ENCODE results near the gene STN1.

The STN1 gene, protein sequence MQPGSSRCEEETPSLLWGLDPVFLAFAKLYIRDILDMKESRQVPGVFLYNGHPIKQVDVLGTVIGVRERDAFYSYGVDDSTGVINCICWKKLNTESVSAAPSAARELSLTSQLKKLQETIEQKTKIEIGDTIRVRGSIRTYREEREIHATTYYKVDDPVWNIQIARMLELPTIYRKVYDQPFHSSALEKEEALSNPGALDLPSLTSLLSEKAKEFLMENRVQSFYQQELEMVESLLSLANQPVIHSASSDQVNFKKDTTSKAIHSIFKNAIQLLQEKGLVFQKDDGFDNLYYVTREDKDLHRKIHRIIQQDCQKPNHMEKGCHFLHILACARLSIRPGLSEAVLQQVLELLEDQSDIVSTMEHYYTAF

DNA sequence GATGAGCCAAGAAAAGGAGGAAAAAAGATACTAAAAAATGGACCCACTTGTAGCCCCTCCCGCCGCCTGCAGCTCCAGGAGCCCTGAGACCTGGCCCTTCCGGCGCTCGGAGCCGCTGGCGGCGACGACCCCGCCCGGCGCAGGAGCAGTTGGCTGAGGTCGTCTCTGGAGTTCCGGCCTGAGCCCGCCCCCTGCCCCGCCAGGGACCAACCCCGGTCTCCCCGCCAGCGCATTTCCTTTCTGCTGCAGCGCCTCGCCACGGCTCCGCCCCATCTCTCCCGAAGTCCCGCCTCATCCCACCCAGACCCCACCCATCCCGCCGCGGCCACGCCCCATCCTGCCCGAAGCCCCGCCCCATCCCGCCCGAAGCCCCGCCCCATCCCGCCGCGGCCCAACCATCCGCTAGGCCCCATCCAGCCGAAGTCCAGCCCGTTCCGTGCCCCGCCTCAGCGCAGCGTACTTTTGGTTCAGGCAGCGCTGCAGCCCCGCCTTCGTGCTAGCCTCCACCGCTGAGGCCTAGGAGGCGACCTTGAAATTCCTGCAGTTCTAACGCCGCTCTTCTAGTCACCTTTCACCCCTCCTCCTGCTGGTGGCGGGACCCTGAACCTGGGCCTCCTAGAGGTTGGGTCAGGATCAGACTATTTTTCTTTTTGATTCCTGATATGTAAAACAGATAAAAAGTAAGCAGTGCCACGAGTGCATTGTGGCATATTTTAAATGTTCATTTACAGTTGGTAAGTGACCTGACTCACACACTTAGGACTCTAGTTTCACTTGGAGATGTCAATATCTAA, at the start of gene STN1:
TSS of gene STN1 (minus strand) at position 132 of the 794 bp plus-strand sequence. CDS start 590 bp downstream, outside the sequence.
- DNase-seq: peak; percentile 73

DNA sequence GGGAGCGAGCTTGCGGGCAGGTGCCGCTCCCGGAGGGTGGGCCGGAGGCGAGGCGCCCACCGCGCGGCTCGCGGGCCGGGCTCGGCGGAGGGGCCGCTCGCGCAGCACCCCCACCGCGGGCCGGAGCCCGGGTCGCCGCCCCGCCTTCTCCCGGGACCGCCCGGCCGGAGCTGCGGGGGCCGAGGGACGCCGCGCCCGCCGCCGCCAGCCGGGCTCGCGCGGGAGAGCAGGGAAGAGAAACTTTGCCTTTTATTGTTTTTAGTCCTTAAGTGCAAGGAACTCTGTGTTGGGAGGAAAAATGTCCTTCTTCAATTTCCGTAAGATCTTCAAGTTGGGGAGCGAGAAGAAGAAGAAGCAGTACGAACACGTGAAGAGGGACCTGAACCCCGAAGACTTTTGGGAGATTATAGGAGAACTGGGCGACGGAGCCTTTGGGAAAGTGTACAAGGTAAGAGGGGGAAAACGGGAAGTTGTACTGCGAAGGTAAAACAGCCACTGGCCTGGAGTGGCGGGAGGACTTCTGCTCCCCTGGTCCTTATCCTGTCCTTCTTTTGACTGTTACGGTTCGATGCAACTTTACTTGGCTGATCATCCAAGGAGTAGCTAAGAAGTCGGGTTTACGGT, 49.6 kb upstream of the STN1 start:
- DNase-seq: no peak

DNA sequence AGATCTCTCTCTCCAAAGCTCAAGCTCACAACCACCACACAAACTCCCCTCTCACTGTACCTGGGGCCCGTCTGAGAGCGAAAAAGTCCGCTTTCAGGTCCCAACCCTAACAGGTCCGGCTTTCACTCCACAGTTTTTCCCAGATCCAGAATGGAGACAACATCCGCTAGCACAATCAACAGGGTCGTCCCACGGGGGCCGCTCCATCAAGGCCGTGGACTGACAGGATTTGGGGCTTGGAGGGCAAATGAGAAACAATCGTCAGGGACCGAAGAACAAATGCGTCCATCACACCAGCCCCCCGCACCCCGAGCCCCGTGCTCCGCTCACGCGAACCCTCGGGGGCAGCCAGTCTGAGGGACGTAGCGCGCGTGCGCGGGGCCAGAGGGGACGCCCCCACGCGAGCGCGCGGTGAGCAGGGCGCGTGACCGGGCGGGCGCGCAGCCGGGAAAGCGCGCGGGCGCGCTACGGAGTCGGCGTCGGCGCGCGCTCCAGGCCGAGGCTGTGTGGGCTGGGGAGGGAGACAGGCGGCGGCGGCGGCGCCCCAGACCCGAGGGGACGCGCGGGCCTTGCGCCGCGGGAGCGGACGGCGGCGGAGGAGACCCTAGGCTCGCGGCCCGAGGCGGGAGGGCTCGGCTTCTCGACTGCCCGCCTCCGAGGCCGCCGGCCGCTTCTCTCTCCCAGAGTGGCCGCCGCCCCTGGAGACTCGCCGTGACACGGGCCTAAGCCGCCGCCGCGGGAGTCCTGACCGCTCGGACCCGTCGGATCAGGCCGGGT, 48.9 kb upstream of the STN1 start, which contains the start of gene SLK:
TSS of gene SLK (plus strand) at position 470 of the 777 bp plus-strand sequence. CDS start 606 bp downstream, outside the sequence.
- DNase-seq: peak; percentile 45

DNA sequence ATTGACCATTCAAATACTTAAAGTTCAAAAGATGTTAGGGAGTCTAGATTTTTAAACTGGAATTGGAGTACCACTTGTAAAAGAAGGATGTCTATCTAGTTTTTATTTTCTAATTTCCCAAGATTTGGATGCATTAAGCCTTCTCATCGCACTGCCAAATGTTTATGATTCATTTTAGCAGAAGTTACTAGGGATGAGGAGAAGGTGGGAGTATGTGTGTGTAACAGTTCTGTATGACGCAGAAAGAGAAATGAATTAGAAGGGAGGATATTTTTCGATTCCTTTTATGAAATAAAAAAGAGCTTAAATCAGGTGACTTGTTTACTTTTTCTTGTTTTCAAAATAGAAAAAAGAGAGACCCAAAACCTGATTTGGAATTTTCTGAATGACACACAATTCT, 42.1 kb upstream of the STN1 start:
- DNase-seq: no peak

DNA sequence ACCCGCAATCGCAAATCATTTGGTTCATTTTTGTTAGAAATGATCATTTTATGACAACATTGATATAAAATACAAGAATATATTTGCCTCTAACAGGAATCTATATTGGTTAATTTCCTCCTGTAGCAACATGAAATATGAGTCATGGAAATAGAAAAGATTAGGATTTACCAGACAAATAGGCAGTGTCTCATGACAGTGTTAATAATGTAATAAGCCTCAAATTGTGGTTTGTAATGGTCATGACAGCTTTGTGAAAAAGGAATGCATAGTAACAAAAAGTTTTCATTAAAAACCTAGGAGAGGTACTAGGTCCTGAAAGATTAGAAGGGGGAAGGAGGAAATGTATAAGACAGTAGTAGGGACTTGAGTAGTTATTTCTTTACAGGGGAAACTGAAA, 41.0 kb upstream of the STN1 start:
- DNase-seq: no peak

DNA sequence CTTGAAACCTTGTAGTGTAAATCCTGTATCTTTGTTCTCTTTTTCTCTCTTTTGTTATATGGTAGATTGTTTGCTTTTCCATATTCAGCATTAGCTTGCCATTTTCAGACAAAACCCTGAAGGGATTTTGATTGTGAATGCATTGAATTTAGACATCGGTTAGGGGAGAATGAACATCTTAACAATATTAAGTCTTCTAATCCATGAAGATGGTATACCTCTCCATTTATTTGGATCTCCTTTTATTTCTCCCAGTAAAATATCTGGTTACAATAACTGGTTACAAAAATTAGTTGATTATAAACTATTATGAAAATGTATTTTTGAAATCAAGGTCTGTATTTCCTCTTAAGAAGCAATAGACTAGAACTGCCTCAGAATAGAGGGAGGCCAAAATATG, 36.6 kb upstream of the STN1 start:
- DNase-seq: no peak

DNA sequence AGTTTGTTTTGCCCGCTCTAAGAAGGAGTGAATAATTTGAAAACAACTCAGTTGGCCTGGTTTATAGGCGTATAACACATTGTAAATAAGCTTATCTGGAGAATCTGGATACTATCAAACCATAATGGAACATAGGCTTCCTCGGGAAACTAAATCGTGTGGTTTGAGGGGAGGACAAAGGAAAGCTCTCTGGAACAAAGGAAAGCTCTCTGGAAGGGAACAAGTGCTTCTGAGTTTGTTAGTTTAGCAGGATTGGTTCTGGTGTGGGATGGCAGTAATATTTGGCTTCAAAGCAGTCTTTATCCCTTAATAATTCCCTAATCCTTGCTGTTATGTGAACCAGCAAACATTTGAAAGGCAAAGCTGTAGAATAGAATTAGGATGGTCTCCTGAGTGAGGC, 34.0 kb upstream of the STN1 start:
- no peak for DNase-seq

DNA sequence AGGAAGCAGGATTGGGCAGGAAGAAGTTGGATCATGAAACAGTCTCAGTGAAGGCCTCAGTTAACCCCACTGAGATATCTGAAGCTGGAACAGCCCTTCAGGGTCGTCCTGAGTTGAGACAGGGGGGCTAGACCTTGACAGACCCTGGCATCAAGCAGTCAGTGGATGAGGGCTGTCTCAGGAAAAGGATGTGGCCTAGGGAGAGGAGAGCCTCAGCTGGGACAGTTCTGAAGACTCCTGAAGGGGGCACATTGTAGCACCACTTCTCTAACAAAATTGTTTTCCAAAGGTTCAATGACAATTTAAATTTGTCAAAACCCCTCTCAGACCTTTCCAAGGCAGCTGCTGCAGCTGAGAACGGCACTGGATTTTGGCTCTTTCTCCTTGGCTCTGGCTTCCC, 33.2 kb upstream of the STN1 start:
- no peak for DNase-seq

DNA sequence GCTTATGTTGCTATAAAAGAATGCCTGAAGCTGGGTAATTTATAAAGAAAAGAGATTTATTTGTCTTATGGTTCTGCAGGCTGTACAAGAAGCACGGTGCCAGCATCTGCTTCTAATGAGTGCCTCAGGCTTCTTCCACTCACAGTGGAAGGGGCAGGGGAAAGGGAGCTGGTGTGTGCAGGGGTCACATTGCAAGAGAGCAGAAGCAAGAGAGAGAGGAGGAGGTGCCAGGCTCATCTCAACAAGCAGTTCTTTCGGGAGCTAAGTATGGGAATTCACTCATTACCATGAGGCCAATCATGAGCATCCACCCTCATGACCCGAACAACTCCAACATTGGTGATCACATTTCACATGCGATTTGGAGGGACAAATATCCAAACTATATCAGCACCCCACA, 31.7 kb upstream of the STN1 start:
- no peak for DNase-seq

DNA sequence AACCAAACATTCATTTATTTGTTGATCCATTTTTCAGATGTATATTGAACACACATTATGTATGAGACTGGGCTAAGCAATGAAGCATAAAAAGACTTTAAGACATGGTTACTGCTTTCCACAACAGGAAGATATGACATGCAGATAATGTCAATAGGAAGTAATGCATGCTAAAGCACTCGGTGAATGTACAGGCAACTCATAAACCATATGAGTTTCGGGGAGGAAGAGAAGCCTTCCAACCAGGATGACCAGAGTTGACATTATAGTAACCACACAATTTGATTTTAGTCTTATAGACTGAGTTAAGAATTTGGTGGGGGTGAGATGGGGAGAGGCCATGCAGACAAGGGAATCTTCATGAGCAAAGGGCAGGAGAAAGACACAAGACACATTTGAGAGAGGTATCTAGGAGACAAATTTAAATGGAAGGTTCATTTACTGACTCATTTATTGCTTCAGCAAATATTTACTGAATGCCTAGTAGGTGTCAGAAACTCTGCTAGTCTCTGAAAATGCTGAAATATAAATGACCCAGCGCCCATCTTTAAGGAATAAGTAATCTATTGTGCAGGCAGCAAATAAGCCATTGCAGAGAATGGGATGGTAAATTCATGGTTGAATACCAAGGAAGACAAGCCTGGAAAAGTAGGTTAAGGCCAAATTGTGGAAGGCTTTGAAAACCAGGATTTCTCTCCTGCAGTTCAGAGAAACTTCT, 30.0 kb upstream of the STN1 start:
- DNase-seq: no peak

DNA sequence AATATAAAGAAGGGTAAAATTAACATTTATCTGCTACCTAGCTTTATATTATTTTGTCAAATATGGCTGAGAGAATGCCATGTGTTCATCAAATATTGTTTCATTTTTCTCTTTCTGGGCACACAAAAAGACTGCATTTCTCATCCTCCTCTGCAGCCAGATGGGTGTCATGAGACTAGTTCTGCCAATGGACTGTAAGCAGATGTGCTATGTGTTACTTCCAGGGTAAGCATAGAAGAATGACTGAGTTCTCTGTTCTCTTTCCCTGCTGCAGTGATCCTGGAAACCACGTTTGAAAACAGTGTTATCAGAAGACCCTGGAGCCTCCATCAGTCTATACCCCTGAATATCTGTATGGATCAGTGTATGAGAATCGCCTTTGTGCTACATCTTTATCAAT, 24.9 kb upstream of the STN1 start:
- DNase-seq: no peak

DNA sequence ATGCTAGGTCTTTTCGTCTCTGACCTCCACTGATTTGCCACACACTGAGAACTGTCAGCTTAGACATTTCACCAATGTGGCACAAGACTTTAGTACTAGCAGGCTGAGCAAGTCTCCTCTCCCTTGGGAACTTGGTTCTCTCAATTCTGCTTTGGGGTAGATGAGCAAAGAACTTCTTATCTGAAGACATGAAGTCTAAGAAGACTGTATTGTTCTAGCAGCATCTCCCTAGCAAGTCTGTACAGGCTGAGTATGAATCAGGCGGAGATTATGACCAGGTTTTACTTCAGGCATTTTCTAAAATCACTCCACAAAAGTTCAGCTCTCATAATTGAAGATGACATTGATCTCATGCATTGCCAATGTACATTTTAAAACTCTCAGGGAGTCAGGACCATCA, 23.8 kb upstream of the STN1 start:
- DNase-seq: no peak

DNA sequence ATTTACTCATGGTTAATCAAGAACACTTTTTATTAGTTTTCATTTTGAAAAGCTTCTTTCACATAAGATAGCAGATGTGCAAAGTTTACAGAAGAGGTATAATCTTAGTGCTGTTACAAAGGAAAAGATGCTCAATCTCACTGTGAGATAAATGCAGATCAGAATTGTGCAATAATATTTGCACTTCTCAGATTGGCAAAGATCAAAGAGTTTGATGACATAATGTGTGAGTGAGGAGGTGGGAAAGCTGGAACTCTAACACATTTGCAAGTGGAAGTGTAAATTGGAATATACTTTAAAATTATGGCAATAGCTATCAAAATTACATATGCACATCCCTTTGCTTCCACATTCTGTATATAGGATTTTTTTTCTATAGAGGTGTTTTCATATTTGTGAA, 21.5 kb upstream of the STN1 start:
- no peak for DNase-seq

DNA sequence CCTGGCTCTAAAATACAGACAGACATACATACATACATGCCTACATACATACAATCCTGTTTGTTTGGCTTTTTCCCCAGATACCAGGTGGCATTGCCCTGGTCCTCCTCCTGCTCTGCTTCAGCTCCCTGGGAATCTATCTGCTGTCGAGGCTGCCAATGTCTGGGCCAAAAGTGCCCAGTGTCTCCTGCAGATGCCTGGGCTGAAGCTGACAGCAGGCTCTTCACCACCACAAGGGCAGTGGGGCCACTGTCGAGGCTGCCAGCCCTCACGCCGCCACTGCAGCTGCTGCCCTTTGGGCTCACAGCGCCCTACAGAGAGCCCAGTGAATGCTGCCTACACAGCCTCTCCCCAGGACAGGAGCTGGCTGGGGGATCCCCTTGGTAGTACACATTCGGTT, 18.0 kb upstream of the STN1 start:
- no peak for DNase-seq

DNA sequence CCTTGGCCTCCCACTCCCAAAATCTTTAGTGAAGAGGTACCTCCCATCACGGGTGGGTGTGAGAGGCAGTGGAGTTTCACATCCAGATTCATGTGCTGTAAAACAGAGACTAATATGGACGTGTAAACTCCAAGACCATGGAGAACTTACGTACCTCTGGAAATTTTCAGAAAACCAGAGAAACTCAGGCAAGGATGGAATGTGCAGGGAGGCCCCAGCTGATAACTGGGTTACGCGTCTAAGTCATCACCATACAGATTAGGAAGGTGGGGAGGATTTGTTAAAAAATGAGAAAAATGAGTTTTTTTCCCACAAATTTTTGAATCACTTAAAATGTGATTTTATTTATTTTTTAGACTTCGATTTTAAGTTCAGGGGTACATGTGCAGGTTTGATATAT, 16.3 kb upstream of the STN1 start:
- no peak for DNase-seq

DNA sequence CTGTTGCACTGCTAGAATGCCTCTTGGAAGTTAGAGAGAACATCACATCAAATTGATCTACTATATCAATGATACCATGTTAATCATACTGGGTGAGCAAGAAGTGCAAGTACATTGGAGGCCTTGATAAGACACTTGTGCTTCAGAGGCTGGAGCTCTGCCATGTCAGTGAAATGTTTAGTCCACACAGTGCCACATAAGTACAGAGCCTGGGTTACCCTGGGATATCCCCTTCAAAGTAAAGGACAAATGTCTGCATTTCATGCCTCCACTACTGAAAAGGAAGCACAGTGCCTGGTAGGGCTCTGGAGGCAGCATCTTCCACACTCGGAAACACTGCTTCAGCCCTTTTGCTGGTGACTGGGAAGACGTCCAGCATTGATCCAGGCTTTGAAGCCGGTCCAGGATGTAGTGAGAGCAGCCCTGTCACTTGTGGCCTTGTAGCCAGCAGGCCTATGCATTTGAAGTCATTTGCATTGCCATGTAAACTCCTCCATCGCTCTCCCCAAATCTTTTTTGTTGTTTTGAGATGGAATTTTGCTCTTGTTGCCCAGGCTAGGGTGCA, 15.7 kb upstream of the STN1 start:
- DNase-seq: no peak

DNA sequence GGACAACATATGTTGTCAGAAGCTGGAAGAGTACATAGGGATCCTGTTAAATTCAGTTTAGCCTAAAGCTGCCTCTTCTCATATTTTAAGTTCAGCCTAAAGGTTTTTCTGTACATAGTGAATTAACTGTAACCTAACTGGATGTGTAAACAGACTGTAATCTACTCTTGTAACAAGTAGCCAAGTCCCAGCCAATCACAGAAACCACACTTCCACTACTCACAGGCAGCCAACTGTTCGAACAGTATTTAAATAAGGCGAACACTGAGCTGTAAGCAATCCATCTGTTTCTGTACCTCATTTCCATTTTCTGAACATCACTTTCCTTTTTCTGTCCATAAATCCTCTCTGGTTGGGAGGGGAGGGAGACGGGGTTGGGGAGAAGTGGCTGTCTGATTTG, 15.0 kb upstream of the STN1 start:
- DNase-seq: no peak

DNA sequence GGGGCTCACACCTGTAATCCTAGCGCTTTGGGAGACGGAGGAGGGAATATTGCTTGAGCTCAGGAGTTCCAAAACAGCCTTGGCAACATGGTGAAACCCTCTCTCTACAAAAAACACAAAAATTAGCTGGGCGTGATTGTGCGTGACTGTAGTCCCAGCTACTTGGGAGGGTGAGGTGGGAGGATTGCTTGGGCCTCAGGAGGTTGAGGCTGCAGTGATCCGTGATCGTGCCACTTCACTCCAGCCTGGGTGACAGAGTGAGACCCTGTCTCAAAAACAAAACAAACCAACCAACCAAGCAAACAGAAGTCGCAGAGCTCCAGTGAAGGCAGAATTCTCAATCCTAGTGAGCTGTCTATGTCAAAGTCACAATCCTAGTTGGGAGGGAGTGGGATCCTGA, 14.3 kb upstream of the STN1 start:
- no peak for DNase-seq

DNA sequence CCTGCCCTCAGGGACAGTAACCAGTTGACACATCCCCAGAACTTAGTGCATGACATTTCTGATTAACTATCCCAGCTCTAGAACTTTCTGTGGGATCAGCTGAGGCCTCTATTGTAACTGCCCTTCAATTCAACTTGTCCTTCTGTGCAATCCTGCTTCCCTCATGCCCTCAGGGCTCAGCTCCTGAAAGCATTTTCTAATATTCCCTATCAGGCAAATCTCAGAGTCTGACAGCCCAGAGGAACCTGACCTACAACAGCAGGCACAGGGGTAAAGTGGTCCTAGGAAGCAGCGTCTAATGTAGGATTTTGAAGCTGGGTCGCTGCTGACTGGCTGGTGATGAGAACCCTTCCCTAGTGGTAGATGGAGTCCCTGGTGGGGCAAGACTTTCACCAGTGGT, 13.6 kb upstream of the STN1 start:
- DNase-seq: no peak

DNA sequence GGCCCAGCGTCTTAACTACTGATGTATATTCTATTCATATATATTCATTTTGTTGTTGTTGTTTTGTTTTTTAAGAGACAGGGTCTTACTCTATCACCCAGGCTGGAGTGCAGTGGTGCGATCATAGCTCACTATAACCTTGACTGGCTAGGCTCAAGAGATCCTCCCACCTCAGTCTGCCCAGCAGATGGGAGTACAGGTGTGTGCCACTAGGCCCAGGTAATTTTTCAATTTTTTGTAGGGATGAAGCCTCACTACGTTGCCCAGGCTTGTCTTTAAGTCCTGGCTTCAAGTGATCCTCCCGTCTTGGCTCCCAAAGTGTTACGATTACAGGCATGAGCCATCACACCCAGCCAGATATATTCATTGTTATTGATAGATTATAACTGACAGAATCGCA, 12.9 kb upstream of the STN1 start:
- DNase-seq: no peak

DNA sequence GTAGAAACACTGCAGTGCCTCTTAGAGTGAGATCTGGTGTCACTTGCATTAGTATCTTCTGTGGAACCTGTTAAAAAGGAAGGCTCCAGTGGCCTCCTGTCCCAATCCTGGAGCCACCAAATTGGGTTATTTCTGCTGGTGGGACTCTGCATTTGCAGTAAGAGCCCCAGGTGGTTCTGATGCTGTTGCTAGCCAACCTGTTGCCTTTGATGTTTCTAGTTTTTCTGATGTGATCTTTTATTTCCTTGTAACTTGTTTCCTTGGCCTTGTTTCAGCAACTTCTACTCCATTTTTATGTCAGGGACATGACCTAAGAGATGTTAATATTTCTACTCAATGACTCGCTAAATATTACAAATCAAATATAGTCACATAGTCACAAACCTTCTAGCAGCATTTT, 12.5 kb upstream of the STN1 start:
- no peak for DNase-seq

DNA sequence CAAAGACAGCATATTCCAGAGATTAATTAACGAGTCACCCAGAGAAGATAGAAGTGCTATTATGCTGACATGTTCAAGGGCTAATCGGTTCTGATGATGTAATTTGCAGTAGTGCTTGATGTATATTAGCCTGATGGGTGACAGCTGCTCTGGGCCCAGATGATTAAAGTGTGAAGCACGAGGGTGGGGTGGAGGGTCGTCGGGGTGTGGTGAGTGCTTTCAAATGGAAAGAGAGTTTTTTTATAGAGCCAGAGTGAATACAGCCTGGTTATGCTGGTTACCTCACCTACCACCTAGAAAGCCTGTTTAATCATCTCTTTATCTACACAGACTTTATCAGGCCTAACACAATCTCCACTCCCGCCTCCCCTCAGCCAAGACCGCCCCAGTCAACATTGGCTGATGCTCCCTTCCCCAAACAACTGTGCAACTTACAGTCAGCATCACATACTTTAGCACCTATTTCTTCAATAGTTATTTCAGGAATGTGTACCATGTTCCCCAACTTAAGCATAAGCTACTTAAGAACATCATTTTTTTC, 11.5 kb upstream of the STN1 start:
- no peak for DNase-seq

Measured in COR-L47 (cell line).